K562 (cell line): ENCODE results near the gene FAM20C. TPM values are rescaled to one million over a fixed set of nuclear protein-coding genes. Genes with fewer than 3 reads are reported as not detected.

Experiments used
- ATAC-seq: fragments of 200-7000 bp; cut with Tn5 transposase; 3 replicates; pipeline ENCODE4 v1.9.1; 2020; ENCODE audit warnings: moderate library complexity
- BruUV-seq: library from RNA; stranded (reverse); fragments of 400-500 nt; replicated peaks from 2 replicates; lab custom pipeline; 2021; lab: Mats Ljungman, UMichigan
- CTCF ChIA-PET: fragments of 300-600 bp; formaldehyde crosslinking; extraction: SDS; loops from one replicate; lab custom pipeline; 2021; ENCODE audit warnings: low intra/inter-chr PET ratio; lab: Yijun Ruan, JAX
- POLR2A ChIA-PET: fragments of 300-600, 350-650 bp; sonication (Branson Sonifier 250); formaldehyde crosslinking; extraction: SDS; loops from one replicate; lab custom pipeline; 2021; ENCODE audit warnings: antibody characterized with exemption, inconsistent platforms; lab: Yijun Ruan, JAX
- DNase-seq, 4 experiments: peaks; one replicate each; pipeline versions ENCODE4 v3.0.0 to v3.0.0-alpha.2; 2011 to 2018; ENCODE audit warnings: low spot score in 3 of 4, mixed read lengths in 3 of 4; ENCODE audit errors: extremely low read depth in 1 of 4
- FAIRE-seq: peaks from 2 replicates; lab custom pipeline; 2011; peaks lifted over from hg19 to GRCh38; lab: Jason Lieb, UNC
- H2AFZ ChIP-seq: 2 replicates; pipeline ENCODE4 v1.6.0; 2011; ENCODE audit warnings: low read depth, low read length, control low read depth, inconsistent platforms
- H3K27ac ChIP-seq: fragments of 200-600 bp; 3 replicates; pipeline ENCODE4 v1.8.0; 2011; ENCODE audit warnings: low read depth, mild to moderate bottlenecking, control low read depth, inconsistent platforms, low read length, moderate library complexity, mixed read lengths; ENCODE audit errors: extremely low read depth
- H3K27me3 ChIP-seq, 2 experiments: fragments of 300-600 bp in 1 of 2; 2 replicates in 1 of 2; 3 replicates in 1 of 2; pipeline versions ENCODE4 v1.6.0 to v1.8.0; 2011; ENCODE audit warnings: inconsistent platforms in 2 of 2, low read length in 2 of 2, mild to moderate bottlenecking in 1 of 2, mixed read lengths in 1 of 2, moderate library complexity in 1 of 2; ENCODE audit not compliant: control insufficient read depth in 2 of 2, insufficient read depth in 2 of 2
- H3K36me3 ChIP-seq: fragments of 300-600 bp; 3 replicates; pipeline ENCODE4 v1.8.0; 2011; ENCODE audit warnings: mild to moderate bottlenecking, low read length, inconsistent platforms; ENCODE audit not compliant: control insufficient read depth, insufficient read depth
- H3K4me1 ChIP-seq, 2 experiments: fragments of 200-600 bp in 1 of 2; replicated peaks in 1 of 2; 2 replicates in 1 of 2; 3 replicates in 1 of 2; pipeline versions ENCODE4 v1.5.1 to v1.8.0; 2011; ENCODE audit warnings: inconsistent platforms in 2 of 2, low read length in 2 of 2, mild to moderate bottlenecking in 1 of 2, mixed read lengths in 1 of 2, moderate library complexity in 1 of 2; ENCODE audit not compliant: control insufficient read depth in 2 of 2, insufficient read depth in 2 of 2
- H3K4me2 ChIP-seq: 2 replicates; pipeline ENCODE4 v1.6.1; 2011; ENCODE audit warnings: low read length, control low read depth, inconsistent platforms, mixed read lengths; ENCODE audit not compliant: insufficient read depth
- H3K4me3 ChIP-seq: fragments of 200-600 bp; sonication (generic), shearing (Covaris generic); 2 replicates; pipeline ENCODE4 v1.5.1; 2016; ENCODE audit warnings: control low read depth, inconsistent platforms
- H3K79me2 ChIP-seq: fragments of 200-600 bp; 3 replicates; pipeline ENCODE4 v1.8.0; 2011; ENCODE audit warnings: low read length, inconsistent platforms; ENCODE audit not compliant: control insufficient read depth, insufficient read depth
- H3K9ac ChIP-seq, 2 experiments: 2 replicates each; pipeline versions ENCODE4 v1.6.0 to v1.6.1; 2011; ENCODE audit warnings: low read depth in 2 of 2, low read length in 2 of 2, control low read depth in 1 of 2, inconsistent platforms in 1 of 2, mild to moderate bottlenecking in 1 of 2, mixed read lengths in 1 of 2; ENCODE audit not compliant: insufficient read depth in 1 of 2
- H3K9me1 ChIP-seq: one replicate; pipeline ENCODE4 v1.6.0; 2011; ENCODE audit warnings: inconsistent platforms, mild to moderate bottlenecking, low read length, moderate library complexity; ENCODE audit not compliant: control insufficient read depth, insufficient read depth
- H3K9me3 ChIP-seq: replicated peaks from 2 replicates; pipeline ENCODE4 v1.5.1; 2011; ENCODE audit warnings: low read depth, low read length, inconsistent platforms; ENCODE audit not compliant: control insufficient read depth, insufficient read depth
- H4K20me1 ChIP-seq: replicated peaks from 2 replicates; pipeline ENCODE4 v1.6.1; 2011; ENCODE audit warnings: low read length, inconsistent platforms, mixed read lengths; ENCODE audit not compliant: control insufficient read depth, insufficient read depth
- BRD4 ChIP-seq: fragments of 200-600 bp; sonication (generic); IDR thresholded peaks from 2 replicates; pipeline ENCODE4 v1.6.1; 2017; ENCODE audit warnings: inconsistent platforms
- COPS2 ChIP-seq: fragments of 450-650 bp; conservative IDR thresholded peaks from 2 replicates; pipeline ENCODE4 v1.6.1; 2016; ENCODE audit warnings: mild to moderate bottlenecking, moderate library complexity
- EGR1 ChIP-seq: fragments of 450-650 bp; conservative IDR thresholded peaks from 2 replicates; pipeline ENCODE4 v1.6.1; 2017; ENCODE audit warnings: mild to moderate bottlenecking
- EZH2 ChIP-seq: IDR thresholded peaks from 2 replicates; pipeline ENCODE4 v1.6.1; 2012; ENCODE audit warnings: low read depth, mild to moderate bottlenecking, inconsistent platforms, low read length, borderline replicate concordance
- FIP1L1 ChIP-seq: fragments of 200-400 bp; formaldehyde crosslinking; IDR thresholded peaks from 2 replicates; pipeline ENCODE4 v1.6.1; 2018; ENCODE audit warnings: mild to moderate bottlenecking, low read depth, low read length; ENCODE audit not compliant: poor library complexity, severe bottlenecking
- GABPB1 ChIP-seq: sonication (generic); formaldehyde crosslinking; IDR thresholded peaks from 2 replicates; pipeline ENCODE4 v1.8.0; 2022; ENCODE audit warnings: mild to moderate bottlenecking, missing genetic modification reagents
- ILF3 ChIP-seq: fragments of 450-650 bp; IDR thresholded peaks from 2 replicates; pipeline ENCODE4 v1.6.1; 2018; ENCODE audit warnings: antibody characterized with exemption, mild to moderate bottlenecking, moderate library complexity, borderline replicate concordance
- KLF1 ChIP-seq: fragments of 450-650 bp; IDR thresholded peaks from 2 replicates; pipeline ENCODE4 v1.6.1; 2016; ENCODE audit warnings: missing genetic modification characterization, missing compliant biosample characterization
- KLF16 ChIP-seq: IDR thresholded peaks from 2 replicates; pipeline ENCODE4 v1.6.1; 2016; ENCODE audit warnings: antibody characterized with exemption
- MTA3 ChIP-seq: fragments of 450-650 bp; formaldehyde crosslinking; IDR thresholded peaks from 2 replicates; pipeline ENCODE4 v1.6.1; 2017; ENCODE audit warnings: mild to moderate bottlenecking, borderline replicate concordance
- TAF7 ChIP-seq: fragments of 450-650 bp; IDR thresholded peaks from 2 replicates; pipeline ENCODE4 v1.6.1; 2016; ENCODE audit warnings: missing genetic modification characterization, missing compliant biosample characterization
- XRCC3 ChIP-seq: fragments of 450-650 bp; IDR thresholded peaks from 2 replicates; pipeline ENCODE4 v1.6.1; 2017; ENCODE audit warnings: mild to moderate bottlenecking, moderate library complexity
- YBX1 ChIP-seq: fragments of 450-650 bp; IDR thresholded peaks from 2 replicates; pipeline ENCODE4 v1.7.1; 2016; ENCODE audit warnings: mild to moderate bottlenecking
- ZNF253 ChIP-seq: fragments of 250-450 bp; sonication (Bioruptor Pico); conservative IDR thresholded peaks from 2 replicates; pipeline ENCODE4 v1.6.1; 2021; ENCODE audit warnings: mild to moderate bottlenecking
- ZNF76 ChIP-seq: fragments of 250-450 bp; sonication (Bioruptor Pico); IDR thresholded peaks from 2 replicates; pipeline ENCODE4 v1.4.0; 2020; ENCODE audit warnings: mild to moderate bottlenecking, moderate library complexity, borderline replicate concordance
- WGBS: fragments of 100-300 bp; shearing (Covaris generic); methylation state at CpG from one replicate; pipeline ENCODE4 v1.1.6; 2016; ENCODE audit warnings: low coverage, mixed read lengths; ENCODE audit not compliant: insufficient coverage; ENCODE audit errors: missing lambda C conversion rate; 5-methylcytosine and 5-hydroxymethylcytosine counted together
- in situ Hi-C: fragments of 300-500 bp; cut with MboI; formaldehyde crosslinking; loops from 4 replicates; pipeline ENCODE4 v1.15.0; 2018; ENCODE audit warnings: inconsistent platforms, mixed read lengths
- intact Hi-C: fragments of 100-400 bp; cut with micrococcal nuclease; formaldehyde crosslinking; loops from 2 replicates; pipeline ENCODE4 v1.14.2; 2022
- polyA plus RNA-seq, 8 experiments: library from polyadenylated mRNA; depleted of rRNA in 4 of 8; stranded (reverse) in 5 of 8; unstranded in 3 of 8; fragments of >200 nt; fragmentation: Nextera tagmentation in 2 of 8; fragmentation: Illumina TruSeq in 1 of 8; extraction: Ambion mirVana in 2 of 8; extraction: Trizol in 1 of 8; gene quantifications; 2 replicates each; pipeline versions ENCODE4 v1.2.1 to v1.2.3, GENCODE V29; 2011 to 2014; ENCODE audit warnings: inconsistent platforms in 1 of 8, missing spikeins in 1 of 8
- total RNA-seq, 7 experiments: library from RNA; depleted of rRNA in 6 of 7; stranded (reverse); fragments of >200 nt in 6 of 7; fragmentation: Illumina TruSeq in 2 of 7; extraction: Trizol in 2 of 7; gene quantifications; 2 replicates each; pipeline versions ENCODE4 v1.2.1 to v1.2.3, GENCODE V29; 2011 to 2021; ENCODE audit warnings: low replicate concordance in 1 of 7
- TF ChIP-seq, protein P1 (sequence below): fragments of 250-450 bp; sonication (Bioruptor Pico); IDR thresholded peaks from 2 replicates; pipeline ENCODE4 v1.8.0; 2022; ENCODE audit warnings: moderate library complexity, mild to moderate bottlenecking, inconsistent platforms
- TF ChIP-seq, protein P2 (sequence below): IDR thresholded peaks from 2 replicates; pipeline ENCODE4 v1.6.1; 2011; ENCODE audit warnings: borderline replicate concordance, low read depth, mild to moderate bottlenecking, moderate library complexity, low read length; ENCODE audit not compliant: insufficient read depth, poor library complexity, severe bottlenecking
- TF ChIP-seq, protein P3 (sequence below): sonication (generic); formaldehyde crosslinking; IDR thresholded peaks from 2 replicates; pipeline ENCODE4 v1.8.0; 2022; ENCODE audit warnings: mild to moderate bottlenecking, missing genetic modification reagents
- TF ChIP-seq, protein P4 (sequence below), 2 experiments: fragments of 450-650 bp in 1 of 2; sonication (generic) in 1 of 2; formaldehyde crosslinking in 1 of 2; IDR thresholded peaks in 1 of 2; conservative IDR thresholded peaks in 1 of 2; 2 replicates each; pipeline versions ENCODE4 v1.6.1 to v1.8.1; 2016 to 2023; ENCODE audit warnings: mild to moderate bottlenecking in 2 of 2, moderate library complexity in 2 of 2, inconsistent platforms in 1 of 2, missing genetic modification reagents in 1 of 2

Gene FAM20C
- total and polyA plus RNA-seq, 9 of the 15 experiments (the other 6 are each of a cell fraction or from before 2014, with no cell fraction given) = 0.09 TPM; not detected in 8

DNA sequence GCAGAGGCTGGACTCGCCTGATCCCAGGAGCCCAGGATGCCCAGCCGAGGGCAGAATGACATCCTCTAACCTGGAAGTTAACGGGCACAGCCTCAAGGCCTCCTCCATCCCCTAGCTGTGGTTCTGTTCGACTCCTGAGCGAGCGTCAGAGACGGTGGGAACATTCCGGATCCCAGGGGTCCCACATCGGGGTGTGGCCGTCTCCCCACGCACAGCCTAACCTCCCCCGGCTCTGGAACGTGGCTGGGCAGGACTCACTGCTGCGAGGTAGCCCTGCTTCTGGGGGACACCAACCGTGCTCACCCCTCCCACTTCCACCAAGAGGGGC, 106.0 kb downstream of the FAM20C start:
- no TSS peak for BruUV-seq
- 3% methylated on average over 15 of the region's 15 CpGs for WGBS
- no peak overlapping the region for H3K4me2 ChIP-seq
- intact Hi-C loops = no loop called here
- peaks cover 29 to 87% of the 10 kb centered on the region in 2 experiments for H3K27me3 ChIP-seq
- FAIRE-seq (no peak), DNase-seq (no peak), ATAC-seq (no peak)
- in situ Hi-C loops = no loop called here
- H2AFZ ChIP-seq = no peak overlapping the region
- peaks cover 0 to 6% of the 10 kb centered on the region in 2 experiments; a peak in 1 of 5 replicates for H3K4me1 ChIP-seq
- H3K36me3 ChIP-seq = no peaks in the 10 kb centered on the region
- no peaks in the 10 kb centered on the region for H3K9me3 ChIP-seq
- H3K79me2 ChIP-seq = no peaks in the 10 kb centered on the region
- H3K9me1 ChIP-seq = peaks cover 4% of the 10 kb centered on the region
- no peak overlapping the region for H3K9ac ChIP-seq
- H4K20me1 ChIP-seq = peaks cover 12% of the 10 kb centered on the region
- H3K27ac ChIP-seq = no peak overlapping the region
- ChIA-PET POLR2A (no interaction called here), CTCF (no interaction called here)
- H3K4me3 ChIP-seq = no peak overlapping the region
- TF ChIP-seq XRCC3 = no peak
- TF ChIP-seq, protein P1, sequence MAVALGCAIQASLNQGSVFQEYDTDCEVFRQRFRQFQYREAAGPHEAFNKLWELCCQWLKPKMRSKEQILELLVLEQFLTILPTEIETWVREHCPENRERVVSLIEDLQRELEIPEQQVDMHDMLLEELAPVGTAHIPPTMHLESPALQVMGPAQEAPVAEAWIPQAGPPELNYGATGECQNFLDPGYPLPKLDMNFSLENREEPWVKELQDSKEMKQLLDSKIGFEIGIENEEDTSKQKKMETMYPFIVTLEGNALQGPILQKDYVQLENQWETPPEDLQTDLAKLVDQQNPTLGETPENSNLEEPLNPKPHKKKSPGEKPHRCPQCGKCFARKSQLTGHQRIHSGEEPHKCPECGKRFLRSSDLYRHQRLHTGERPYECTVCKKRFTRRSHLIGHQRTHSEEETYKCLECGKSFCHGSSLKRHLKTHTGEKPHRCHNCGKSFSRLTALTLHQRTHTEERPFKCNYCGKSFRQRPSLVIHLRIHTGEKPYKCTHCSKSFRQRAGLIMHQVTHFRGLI (CRISPR knock-in tag) = no peak
- no peak for TF ChIP-seq BRD4
- TF ChIP-seq EGR1 = no peak
- TF ChIP-seq COPS2 = no peak
- no peak for TF ChIP-seq KLF1 (tag)
- TF ChIP-seq GABPB1 (CRISPR knock-in tag) = no peak
- no peak for TF ChIP-seq KLF16
- TF ChIP-seq MTA3 = no peak
- no peak for TF ChIP-seq EZH2
- no peak for TF ChIP-seq ZNF253 (CRISPR knock-in tag)
- TF ChIP-seq, protein P2, sequence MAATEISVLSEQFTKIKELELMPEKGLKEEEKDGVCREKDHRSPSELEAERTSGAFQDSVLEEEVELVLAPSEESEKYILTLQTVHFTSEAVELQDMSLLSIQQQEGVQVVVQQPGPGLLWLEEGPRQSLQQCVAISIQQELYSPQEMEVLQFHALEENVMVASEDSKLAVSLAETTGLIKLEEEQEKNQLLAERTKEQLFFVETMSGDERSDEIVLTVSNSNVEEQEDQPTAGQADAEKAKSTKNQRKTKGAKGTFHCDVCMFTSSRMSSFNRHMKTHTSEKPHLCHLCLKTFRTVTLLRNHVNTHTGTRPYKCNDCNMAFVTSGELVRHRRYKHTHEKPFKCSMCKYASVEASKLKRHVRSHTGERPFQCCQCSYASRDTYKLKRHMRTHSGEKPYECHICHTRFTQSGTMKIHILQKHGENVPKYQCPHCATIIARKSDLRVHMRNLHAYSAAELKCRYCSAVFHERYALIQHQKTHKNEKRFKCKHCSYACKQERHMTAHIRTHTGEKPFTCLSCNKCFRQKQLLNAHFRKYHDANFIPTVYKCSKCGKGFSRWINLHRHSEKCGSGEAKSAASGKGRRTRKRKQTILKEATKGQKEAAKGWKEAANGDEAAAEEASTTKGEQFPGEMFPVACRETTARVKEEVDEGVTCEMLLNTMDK = no peak
- TF ChIP-seq, protein P3, sequence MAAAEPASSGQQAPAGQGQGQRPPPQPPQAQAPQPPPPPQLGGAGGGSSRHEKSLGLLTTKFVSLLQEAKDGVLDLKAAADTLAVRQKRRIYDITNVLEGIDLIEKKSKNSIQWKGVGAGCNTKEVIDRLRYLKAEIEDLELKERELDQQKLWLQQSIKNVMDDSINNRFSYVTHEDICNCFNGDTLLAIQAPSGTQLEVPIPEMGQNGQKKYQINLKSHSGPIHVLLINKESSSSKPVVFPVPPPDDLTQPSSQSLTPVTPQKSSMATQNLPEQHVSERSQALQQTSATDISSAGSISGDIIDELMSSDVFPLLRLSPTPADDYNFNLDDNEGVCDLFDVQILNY = no peak
- TF ChIP-seq ILF3 = no peak
- TF ChIP-seq, protein P4, sequence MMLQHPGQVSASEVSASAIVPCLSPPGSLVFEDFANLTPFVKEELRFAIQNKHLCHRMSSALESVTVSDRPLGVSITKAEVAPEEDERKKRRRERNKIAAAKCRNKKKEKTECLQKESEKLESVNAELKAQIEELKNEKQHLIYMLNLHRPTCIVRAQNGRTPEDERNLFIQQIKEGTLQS (IDR thresholded peaks at IDR 0.05) = no peak
- TF ChIP-seq, protein P4 (CRISPR knock-in tag; conservative IDR thresholded peaks at IDR 0.05) = no peak
- no peak for TF ChIP-seq FIP1L1
- TF ChIP-seq TAF7 (tag) = no peak
- TF ChIP-seq YBX1 = no peak
- no peak for TF ChIP-seq ZNF76 (CRISPR knock-in tag)
